ENCODE measurements around the gene ANAPC10. TPM values are rescaled to one million over a fixed set of nuclear protein-coding genes. Genes with fewer than 3 reads are reported as not detected.
"Not testable (repeated sequence)": the region's sequence is repeated elsewhere in the genome, so short reads cannot be mapped to it uniquely, and the experiment has no call there.

Gene ANAPC10
- total RNA-seq: 13.5 TPM

GRCh38 chr4:145097821-145098674, at the start of gene ANAPC10, which contains the start of gene ABCE1:
Gene ANAPC10 (minus strand): TSS chr4:145098196. CDS start chr4:145096099, 2,097 bp downstream.
Gene ABCE1 (plus strand): TSS chr4:145098311. CDS start chr4:145104413, 6,102 bp downstream.
- ATAC-seq: peak; percentile 99

- ATAC-seq: not testable (repeated sequence)
Observed at GRCh38 chr4:145136219-145136618, 38.2 kb upstream of the ANAPC10 start.

GRCh38 chr4:145132511-145133098, 34.6 kb upstream of the ANAPC10 start:
- no peak for ATAC-seq

GRCh38 chr4:145131848-145132247, 33.9 kb upstream of the ANAPC10 start:
- ATAC-seq: no peak

GRCh38 chr4:145130788-145131399, 32.9 kb upstream of the ANAPC10 start:
- ATAC-seq: peak; percentile 13

GRCh38 chr4:145130130-145130529, 32.1 kb upstream of the ANAPC10 start:
- ATAC-seq: no peak

GRCh38 chr4:145125396-145125795, 27.4 kb upstream of the ANAPC10 start:
- no peak for ATAC-seq

GRCh38 chr4:145108128-145108527, 10.1 kb upstream of the ANAPC10 start:
- no peak for ATAC-seq

GRCh38 chr4:145107126-145107525, 9.1 kb upstream of the ANAPC10 start:
- no peak for ATAC-seq

GRCh38 chr4:145103496-145103895, 5.5 kb upstream of the ANAPC10 start:
- ATAC-seq: no peak

- ATAC-seq: no peak
Observed at GRCh38 chr4:145102619-145103018, 4.6 kb upstream of the ANAPC10 start.

GRCh38 chr4:145101091-145101490, 3.1 kb upstream of the ANAPC10 start:
- no peak for ATAC-seq

- ATAC-seq: no peak
Observed at GRCh38 chr4:145099653-145100052, 1.7 kb upstream of the ANAPC10 start.

GRCh38 chr4:145098675-145099037, 660 bp upstream of the ANAPC10 start:
- peak; percentile 63 for ATAC-seq

- ATAC-seq: peak; percentile 57
Observed at GRCh38 chr4:145097331-145097820, 620 bp downstream of the ANAPC10 start.

GRCh38 chr4:145093638-145094037, 4.4 kb downstream of the ANAPC10 start:
- no peak for ATAC-seq

- ATAC-seq: peak; percentile 52
Observed at GRCh38 chr4:145090380-145090779, 7.6 kb downstream of the ANAPC10 start.

- ATAC-seq: no peak
Observed at GRCh38 chr4:145083891-145084605, 13.9 kb downstream of the ANAPC10 start.

GRCh38 chr4:145081756-145082155, 16.2 kb downstream of the ANAPC10 start:
- ATAC-seq: no peak

- no peak for ATAC-seq
Observed at GRCh38 chr4:145076469-145076855, 21.5 kb downstream of the ANAPC10 start.

- no peak for ATAC-seq
Observed at GRCh38 chr4:145075742-145076468, 22.1 kb downstream of the ANAPC10 start.

GRCh38 chr4:145071560-145071959, 26.4 kb downstream of the ANAPC10 start:
- ATAC-seq: no peak
